Activated CD4-positive, CD25-positive, alpha-beta regulatory T cell treated with anti-CD3 and anti-CD28 coated beads, Interleukin-2, amount 50 U/mL, for 16 hours (primary cell): ENCODE results near the gene RPS6KA2.

Source experiments
- DNase-seq: peaks from one replicate; pipeline ENCODE4 v3.0.0-alpha.2; 2020; ENCODE audit warnings: low read depth, low spot score

Gene RPS6KA2

DNA sequence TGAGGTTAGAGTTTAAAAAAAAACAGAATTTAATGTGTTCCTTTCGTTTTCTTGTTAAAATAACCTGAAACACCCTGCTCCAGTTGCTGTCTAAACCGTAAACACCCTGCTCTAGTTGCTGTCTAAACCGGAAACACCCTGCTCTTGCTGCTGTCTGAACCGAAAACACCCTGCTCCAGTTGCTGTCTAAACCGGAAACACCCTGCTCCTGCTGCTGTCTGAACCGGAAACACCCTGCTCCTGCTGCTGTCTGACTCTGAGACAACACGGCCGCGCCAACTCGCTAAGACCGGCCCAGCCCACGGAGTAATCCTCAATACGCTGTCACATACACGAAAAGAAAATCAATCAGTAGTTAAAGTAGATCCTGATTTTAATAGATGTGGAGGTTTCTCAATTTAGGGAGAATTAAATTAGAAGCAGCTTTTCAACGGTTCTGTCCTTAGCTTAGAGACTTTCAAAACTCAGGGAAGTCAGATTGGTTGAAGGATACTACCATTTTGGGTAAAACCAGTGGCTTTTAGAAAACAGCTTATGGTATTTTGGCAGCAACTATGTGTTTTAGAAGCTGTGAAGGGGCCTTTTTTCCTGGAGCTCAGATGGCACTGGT is 138.9 kb downstream of the RPS6KA2 start:
- peak; percentile 55 for DNase-seq

DNA sequence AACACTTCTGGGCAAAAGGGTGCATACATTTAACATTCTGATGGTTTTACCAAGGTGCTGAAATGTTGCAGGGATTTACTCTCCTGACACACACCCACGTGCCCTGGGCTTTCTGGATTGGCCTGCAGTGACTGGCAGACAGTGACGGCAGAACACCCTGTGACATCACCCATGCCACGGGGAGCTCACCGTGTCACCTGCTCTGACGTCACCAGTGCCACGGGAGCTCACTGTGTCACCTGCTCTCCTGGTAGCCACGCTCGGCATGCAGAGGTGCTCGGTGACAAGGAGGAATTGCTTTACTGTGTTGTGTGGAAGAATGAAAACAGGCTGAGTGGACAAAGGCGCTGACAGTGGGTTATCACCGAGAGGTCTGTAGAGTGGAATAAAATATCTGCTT is 139.9 kb downstream of the RPS6KA2 start:
- no peak for DNase-seq

DNA sequence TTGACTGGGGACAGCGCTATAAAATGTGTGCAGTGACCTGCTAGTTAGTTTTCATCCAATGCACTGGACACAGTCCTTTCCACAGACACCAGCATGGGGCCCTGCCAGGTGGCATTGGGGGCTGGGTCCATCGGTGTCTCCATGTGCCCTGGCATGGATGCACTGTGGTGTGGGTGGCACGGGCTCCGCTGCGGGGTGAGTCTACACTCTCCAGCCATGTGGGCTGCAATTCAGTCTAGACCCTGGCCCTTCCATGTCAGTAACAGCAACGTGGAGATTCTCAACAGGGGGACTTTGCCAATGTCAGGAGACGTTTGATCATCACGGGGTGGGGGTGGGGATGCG is 140.5 kb downstream of the RPS6KA2 start:
- no peak for DNase-seq

DNA sequence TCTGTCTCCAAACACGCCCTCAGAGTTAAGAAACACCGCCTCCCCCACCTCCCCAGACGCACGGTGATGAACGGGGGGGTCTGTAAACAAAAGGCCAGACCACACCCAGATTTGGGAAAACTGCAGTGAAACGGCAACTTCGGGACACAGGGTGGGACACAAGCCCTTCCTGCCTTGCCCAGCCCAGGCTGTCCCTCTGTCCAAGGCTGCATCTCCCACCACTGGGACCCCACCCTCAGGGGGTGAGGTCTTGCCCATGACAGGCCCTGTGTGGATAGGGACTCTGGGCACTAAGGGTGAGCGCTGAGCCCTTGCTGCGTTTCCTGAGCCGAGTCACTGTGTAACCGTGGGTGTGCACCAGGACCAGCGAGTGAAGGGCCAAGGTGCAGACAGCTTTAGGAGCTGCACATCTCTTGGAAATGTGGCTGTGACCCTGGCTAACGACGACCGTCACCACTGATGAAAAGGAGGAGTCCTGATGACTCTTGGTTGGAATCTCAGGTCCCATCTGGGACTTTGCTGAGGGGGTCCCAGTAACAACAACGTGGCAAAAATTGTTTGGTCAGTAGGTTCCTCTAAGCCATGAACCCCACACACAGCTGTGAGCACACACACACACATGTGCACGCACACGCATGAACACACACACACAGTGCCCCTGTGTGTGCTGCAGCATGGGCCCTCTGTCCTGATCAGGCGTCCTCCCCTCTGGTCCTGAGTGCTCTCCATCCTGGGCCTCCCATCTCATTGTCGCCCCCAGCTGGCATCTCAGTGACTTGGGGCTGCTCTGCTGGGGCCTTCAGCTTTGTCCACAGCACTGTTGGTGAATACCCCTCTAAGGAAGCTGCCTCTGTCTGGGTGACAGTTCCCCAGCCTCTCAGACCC is 141.2 kb downstream of the RPS6KA2 start:
- no peak for DNase-seq

DNA sequence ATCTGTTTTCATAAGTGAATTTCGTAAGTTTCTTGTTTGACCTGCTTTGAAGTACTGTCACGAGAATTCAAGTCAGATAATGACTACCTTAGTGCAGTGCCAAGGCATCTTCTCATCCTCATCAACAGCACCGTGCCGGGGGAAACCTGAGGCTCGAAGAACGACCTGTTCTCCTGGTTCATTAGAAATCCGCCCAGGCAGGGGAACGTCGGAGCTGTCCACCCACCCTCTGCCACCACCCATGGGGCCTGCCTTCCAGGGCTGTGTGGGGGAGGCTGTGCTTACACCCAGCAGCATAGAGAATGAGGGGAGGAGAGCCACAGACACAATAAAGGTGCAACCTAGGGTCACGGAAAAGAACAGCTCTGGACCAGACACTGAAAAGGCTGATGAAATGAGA is 142.2 kb downstream of the RPS6KA2 start:
- DNase-seq, result no peak

DNA sequence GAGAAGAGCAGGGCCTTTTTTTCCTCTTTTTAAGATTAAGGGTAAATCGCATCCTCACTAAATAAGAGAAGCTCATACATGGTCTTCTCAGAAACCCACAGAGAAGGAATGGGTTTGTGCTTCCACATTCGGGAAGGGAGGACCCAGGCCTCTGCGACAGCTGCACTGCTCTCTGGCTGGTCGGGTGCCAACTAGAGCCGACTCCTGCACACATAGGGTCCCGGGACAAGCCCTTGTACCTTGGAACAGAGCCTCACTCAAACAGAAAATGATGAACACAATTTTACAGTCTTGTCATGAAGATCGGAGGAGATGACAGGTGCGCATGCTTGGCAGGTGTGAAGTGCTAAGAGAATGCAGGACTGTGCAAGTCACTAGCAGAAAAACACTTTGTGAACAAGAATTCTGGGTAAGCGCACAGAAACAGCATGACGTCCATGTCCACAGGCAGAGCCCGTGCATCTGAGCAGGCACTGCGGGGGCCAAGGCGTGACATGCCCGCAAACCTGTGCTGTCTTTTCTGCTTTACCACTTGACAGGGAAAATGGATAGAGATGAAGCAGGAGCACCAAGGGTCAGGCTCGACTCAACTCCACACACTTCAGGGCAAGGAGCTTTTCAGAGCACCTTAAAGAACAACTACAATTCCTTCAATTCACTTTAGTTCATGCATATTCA is 143.3 kb downstream of the RPS6KA2 start:
- no peak for DNase-seq

DNA sequence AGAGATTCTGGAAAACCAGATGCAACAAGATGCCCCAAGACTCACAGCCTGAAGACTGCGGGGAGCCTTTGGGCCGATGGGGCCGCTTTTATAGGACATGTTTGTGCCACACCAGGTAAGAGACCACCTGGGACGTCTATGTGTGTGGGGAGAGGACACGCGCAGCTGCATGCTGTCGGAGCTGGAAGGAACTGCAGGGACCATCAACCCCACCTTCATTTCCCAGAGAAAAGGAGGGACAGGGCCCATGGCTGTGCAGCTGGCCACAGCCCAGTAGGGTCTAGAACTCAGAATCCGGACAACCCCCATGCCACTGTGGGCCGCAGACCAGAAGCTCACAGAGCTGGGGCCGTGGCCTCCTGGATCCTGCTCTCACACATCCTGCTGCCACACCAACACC is 144.0 kb downstream of the RPS6KA2 start:
- no peak for DNase-seq

DNA sequence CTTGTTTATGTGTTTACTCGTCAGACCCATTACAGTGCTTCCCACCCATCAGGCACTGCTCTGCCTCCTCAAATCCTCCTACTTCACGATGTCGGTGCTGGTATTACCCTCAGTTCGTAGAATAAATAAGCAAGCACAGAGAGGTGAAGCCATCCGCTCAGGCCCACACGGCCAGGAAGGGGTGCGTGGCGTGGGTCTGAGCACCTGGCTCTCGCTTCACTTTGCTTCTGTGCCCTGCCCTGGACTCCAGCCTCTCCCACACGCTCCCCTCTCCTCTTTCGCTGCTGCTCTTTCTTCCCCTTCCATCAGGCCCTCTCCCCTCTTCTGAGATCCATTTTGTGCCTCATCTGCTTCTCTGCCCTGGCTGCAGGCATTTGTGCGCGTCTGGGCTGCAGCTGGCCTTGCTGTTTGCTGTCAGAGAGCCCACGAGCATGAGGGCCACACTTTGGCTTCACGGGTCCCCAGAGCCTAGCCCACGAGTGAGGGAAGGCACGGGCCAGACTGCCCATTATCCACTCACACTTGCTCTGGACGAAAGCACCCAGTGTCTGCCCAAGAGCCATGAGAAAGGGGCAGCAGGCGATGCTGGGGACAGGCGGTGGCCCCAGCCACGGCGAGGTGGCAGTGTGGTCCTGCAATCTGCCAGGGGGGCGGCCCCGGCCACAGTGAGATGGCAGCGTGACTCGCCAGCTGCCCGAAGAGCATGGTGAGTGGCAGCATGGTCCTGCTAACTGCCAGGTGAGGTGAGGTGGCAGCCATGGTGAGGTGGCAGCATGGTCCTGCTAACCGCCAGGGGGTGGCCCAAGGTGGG is 148.1 kb downstream of the RPS6KA2 start:
- no peak for DNase-seq

DNA sequence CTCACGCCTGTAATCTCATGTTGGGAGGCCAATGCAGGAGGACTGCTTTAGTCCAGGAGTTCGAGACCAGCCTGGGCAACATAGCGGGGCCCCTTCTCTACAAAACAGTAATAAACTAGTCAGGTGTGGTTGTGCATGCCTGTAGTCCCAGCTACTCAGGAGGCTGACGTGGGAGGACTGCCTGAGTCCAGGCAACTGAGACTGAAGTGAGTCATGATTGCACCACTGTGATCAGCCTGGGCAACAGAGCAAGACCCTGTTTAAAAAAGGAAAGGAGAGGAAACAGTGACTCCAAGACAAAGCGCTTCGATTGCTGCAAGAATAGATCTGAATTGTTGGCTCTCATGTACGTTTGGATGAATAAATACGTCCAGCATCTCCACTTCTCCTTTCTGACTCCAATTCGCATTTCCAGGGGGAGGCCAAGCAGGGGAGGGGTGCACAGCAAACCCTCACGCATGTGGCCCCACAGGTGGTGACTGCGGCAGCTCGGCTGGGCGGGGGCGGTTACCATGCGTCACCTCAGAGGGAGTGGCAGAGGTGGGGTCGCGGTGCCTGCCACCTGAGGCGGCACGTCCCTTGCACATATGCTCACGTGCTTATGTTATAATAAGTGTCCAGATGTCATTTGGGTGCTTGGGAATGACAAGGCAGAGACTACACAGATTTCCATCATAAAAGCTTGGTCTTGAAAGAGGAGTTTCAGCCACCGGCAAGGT is 149.2 kb downstream of the RPS6KA2 start:
- no peak for DNase-seq

DNA sequence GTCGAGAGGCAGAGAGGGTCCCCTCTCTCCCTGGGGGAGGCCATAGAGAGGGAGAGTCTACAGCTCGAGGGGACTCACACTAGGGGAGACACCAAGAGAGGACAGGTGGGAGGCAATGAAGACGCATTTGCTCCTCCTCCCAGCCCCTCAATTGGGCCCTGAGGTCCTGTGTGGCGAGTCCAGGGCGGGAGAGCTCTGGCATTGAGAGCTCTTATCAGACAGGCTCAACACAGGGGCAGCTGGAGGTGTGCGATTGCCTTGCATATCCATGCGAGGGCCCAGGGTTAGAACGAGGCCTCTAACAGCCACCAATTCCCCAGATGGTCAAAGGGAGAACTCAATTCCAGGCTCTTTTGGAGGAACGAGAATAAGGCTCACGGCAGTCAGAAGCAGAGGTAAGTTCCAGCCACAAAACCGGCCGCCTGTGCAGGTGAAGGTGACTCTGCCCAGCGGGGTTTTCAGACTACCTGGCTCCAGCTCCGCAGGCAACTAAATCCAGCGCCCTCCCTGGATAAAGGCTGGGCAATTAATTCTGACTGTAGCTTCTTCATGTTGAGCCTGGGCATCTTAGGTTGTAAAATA is 150.3 kb downstream of the RPS6KA2 start:
- DNase-seq, result no peak

DNA sequence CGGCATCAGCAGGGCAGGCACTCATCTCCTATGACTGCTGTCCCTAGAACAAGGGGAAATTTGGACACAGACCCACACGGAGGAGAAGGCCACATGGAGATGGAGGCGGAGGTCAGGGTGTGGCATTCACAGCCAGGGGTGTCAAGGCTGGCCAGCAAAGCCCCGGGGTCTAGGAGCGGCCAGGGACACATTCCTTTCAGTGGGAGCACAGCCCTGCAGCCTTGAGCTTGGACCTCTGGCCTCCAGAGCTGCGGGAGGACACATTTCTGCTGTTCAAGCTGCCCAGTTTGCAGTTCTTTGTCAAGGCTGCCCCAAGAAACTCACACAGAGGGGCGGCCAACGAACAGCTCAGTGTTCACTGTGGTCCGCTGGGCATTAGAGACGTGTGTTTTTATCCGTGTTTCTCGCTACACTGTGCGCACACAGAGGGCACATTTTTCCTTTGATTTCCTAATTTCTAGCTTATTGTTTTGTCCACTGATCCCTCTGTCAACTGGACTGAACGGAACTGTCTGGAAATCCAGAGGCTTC is 150.9 kb downstream of the RPS6KA2 start:
- DNase-seq, result no peak

DNA sequence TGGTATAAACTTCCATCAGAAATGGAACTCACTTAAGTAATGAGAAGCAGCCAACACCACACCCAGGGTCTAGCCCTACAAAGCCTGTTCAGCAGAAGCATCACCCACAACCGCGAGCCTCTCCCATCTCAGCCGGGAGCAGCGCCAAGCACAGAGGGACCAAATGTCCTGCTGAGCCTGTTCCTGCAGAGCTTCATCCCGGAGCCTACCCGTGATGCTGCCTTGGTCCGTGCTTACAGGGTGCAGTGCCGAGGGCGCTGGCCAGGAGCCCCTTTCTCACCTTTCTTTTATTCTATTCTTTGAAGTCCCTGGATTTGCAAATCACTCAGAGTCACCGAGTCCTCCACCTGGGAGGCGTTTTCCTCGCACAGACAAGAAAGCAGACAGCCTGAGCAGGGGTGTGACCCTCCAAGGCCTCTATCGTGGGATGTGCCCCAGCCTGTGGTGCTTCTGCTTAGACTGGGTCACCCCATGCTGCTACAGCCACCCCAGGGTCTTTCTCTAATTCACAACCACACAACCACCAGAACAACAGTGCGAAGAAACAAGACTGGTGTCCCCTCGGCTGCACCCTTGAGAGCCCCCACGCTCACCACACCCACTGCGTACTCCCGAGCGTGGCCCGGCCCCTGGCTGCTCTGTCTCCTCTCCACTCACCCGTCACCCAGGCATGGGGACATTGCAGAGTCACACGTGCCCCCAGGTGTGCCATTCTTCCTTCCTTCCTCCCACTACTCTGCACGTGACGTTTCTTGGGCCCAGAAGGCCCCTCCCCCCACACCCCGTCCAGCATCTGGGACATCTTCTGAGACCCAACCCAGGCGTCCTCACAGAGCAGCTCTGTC is 152.1 kb downstream of the RPS6KA2 start:
- DNase-seq, result no peak

DNA sequence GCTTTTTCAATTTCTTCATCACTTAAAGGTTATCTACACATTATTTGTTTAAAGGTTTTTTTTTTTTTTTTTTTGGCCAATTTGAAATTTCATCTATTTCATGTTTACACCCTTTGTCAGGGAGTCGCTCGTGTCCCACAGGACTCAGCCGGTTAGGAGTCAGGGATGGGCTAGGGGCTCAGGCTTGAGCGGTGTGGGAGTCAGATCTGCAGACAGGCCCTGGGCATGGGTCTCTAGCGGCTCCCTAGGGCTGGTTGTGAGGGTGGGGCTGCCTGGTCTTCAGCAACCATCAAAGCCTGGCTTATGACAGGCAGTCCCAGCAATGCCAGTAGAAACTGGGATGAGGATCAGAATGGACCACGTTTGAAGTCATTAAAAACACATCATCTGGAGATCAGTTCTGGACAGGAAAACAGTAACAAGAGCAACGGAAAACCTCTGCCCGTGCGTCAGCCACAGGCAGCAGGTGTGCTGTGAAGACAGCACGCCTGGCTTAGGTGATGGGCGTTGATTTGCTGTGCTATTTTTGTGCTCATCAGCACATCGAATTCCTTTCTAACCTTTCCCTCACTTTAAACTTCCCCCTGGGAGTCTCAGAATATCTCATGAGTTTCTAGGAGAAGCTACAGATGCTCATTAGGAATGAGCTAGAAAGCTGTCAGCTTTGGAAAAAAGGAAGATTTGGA is 153.0 kb downstream of the RPS6KA2 start:
- no peak for DNase-seq

DNA sequence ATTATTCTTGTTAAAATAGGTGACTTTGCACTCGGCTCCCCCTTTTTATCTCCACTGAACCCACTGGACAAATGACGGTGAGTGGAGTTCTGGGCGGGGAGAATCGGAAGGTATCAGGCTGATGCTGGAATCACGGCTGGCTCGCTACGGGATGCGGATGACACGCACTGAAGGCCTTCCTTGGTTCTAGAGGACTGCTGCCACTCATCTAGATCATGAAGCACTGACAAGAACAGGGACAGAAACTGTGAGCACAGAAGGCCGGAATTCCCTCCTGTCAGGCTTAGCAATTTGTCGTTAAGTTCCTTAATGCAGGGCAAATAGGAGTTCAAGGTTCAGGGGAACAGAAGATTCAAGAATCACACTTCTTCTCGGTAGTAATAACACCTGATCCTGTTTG is 154.4 kb downstream of the RPS6KA2 start:
- DNase-seq, result no peak

DNA sequence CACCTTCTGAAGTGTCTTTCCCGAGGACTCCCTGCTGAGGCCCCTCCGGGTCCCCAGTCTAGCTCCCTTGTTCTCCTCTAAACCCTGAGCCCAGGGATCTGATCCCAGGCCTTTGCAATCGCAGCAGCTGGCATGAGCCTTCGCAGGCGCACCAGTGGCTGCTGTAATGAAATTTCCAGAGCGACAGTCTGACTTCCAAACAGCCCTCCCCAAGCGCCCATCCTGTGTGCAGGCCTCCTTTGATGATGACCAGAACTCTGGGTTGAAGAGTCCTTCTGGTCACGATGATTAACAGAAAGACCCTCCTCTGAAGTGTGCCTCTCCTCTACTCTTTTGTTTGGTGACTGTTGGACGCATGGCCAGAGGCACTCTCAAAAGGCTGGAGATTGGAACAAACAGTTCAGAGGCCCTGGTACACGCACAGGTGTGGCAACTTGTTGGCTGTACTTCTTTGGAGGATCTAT is 155.2 kb downstream of the RPS6KA2 start:
- DNase-seq, result no peak

DNA sequence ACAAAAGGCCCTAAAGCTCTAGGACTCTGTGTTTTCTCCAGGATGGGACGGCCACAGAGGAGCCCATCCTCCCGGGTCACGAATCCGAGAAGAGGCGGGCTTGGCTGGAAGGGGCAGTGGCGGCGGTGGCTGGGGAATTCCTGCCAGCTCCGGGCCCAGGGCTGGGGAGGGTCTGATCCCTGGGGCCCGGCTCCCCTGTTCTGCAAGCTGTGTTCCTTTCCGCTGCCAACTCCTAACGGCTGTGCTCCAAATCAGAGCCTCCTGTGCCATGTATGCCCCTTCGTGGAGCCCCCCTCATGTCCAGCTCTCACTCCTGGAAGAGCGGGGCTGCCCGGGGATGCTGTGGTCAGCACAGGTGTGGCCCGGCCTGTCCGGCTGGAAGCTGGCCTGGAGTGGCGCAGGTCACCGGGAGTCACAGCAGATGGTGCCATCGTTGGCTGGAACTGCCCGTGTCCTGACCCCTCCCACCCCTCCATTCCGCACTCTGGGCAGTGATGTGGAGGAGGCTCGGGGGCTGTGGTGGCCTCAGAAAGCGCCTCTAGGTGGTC is 156.1 kb downstream of the RPS6KA2 start:
- no peak for DNase-seq

DNA sequence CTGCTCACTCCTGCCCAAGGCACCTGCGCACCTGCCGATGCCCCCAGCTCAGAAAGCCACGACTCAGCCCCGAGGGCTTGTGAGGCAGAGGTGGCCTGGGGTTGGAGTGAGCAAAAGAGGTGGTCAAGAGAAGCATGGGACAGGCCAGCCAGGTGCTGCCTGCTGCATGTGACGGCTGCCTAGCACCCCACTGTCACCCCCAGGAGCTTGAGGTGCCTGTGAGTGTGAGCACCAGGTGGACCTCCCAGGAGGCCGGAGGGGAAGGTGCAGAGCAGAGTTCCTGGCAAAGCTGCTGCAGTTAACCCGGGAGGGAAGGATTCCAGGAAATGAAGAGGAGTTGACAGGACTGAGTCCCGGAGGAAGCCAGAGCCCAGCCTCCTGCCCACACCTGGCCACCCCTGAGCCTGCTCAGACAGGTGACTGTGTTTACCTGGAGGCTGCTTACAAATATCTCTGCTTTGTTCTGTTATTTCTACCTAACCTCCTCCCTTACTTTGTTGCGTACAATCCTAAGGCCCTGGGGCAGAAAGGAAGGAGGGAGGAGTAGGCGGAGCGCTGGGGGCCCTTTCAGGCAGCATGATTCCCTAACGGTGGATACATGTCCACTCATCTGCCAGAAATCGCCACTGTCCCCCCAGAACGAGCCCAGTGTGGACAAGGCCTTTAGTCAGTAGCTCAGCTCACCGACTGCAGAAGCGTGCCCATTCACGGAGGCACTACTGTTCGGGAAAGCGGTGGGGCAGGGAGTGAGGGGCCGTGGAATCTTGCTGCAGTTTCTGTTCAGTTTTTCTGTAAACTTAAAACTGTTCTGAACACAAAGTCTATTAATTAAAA is 156.8 kb downstream of the RPS6KA2 start:
- no peak for DNase-seq

DNA sequence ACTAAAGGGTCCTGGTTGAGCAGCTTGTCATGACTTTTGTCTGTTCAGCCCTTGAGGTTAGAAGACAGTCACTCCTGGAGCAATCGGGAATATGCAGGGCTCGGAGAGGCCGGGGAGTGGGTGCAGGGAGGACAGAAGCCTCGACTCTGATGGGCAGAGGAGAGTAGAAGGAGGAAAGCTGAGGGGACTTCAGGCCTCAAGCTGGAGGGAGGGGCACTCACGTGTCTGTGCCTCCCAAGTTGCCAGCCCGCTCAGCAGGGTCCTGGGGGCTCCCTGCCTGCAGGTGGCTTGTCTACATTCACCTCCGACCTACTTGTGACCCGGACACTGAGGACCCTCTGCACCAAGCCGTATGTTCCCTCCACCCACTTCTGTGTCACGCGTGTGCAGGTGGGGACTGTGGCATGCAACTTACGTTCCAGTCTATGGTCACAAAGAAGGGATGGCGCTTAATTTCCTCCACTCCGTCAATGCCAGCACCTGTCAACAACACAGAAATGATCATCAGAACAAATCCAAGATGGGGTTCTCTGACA is 157.6 kb downstream of the RPS6KA2 start:
- DNase-seq, result no peak
